Gastroesophageal sphincter (tissue), 3 donors: Measurements from ENCODE around the gene GARS1.

Source experiments
- EP300 ChIP-seq: sonication (generic); formaldehyde crosslinking; IDR thresholded peaks from one replicate; pipeline ENCODE4 v1.6.1; 2017; ENCODE audit warnings: antibody characterized with exemption, mild to moderate bottlenecking
- POLR2A ChIP-seq, 2 donors: fragments of 450-650 bp; IDR thresholded peaks; one replicate each; pipeline ENCODE4 v1.6.1; 2017; ENCODE audit warnings: antibody characterized with exemption in 2 of 2, mild to moderate bottlenecking in 2 of 2, moderate library complexity in 1 of 2
- POLR2AphosphoS5 ChIP-seq: sonication (generic); formaldehyde crosslinking; IDR thresholded peaks from one replicate; pipeline ENCODE4 v1.6.1; 2017; ENCODE audit warnings: antibody characterized with exemption
- TF ChIP-seq, protein P1 (sequence below), 4 experiments: fragments of 200-600 bp in 2 of 4; fragments of 450-650 bp in 2 of 4; sonication (generic) in 1 of 4; IDR thresholded peaks; one replicate each; pipeline ENCODE4 v1.5.1; 2017 to 2019; ENCODE audit warnings: antibody characterized with exemption in 4 of 4, mild to moderate bottlenecking in 2 of 4, moderate library complexity in 2 of 4

DNA sequence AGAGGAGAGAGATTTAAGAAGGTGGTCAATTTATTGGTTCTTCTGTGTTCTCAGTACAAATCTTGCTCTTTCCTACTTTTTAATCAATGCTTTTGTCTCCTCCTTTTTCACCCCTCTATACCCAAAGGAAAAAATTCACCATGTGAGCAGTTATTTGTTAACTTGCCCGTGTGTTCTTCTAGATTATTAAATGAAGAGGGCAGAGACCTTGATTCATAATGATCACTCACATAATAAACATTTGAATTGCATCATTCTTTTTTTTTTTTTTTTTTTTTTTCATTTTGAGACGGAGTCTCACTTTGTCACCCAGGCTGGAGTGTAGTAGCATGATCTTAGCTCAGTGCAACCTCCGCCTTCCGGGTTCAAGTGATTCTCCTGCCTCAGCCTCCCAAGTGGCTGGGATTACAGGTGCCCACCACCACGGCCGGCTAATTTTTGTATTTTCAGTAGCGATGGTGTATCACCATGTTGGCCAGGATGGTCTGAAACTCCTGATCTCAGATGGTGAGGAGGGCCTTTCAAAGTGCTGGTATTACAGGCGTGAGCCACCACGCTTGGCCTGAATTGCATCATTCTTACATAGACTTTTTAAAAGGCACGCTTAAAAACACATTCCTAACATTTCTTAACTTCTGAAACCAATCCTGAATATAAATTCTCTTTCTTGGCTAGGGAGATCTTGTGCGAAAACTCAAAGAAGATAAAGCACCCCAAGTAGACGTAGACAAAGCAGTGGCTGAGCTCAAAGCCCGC is 3.6 kb downstream of the GARS1 start:
- TF ChIP-seq, protein P1, sequence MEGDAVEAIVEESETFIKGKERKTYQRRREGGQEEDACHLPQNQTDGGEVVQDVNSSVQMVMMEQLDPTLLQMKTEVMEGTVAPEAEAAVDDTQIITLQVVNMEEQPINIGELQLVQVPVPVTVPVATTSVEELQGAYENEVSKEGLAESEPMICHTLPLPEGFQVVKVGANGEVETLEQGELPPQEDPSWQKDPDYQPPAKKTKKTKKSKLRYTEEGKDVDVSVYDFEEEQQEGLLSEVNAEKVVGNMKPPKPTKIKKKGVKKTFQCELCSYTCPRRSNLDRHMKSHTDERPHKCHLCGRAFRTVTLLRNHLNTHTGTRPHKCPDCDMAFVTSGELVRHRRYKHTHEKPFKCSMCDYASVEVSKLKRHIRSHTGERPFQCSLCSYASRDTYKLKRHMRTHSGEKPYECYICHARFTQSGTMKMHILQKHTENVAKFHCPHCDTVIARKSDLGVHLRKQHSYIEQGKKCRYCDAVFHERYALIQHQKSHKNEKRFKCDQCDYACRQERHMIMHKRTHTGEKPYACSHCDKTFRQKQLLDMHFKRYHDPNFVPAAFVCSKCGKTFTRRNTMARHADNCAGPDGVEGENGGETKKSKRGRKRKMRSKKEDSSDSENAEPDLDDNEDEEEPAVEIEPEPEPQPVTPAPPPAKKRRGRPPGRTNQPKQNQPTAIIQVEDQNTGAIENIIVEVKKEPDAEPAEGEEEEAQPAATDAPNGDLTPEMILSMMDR (IDR thresholded peaks at IDR 0.05) = no peak
- no peak for TF ChIP-seq POLR2AphosphoS5
- no peak for TF ChIP-seq POLR2A (IDR thresholded peaks at IDR 0.05)
- no peak for TF ChIP-seq EP300
